HepG2 (cell line): ENCODE measurements around the gene TMEM174. TPM values are rescaled to one million over a fixed set of nuclear protein-coding genes. Genes with fewer than 3 reads are reported as not detected.

ENCODE experiments used
- GPN1 ChIP-seq: sonication (generic); formaldehyde crosslinking; IDR thresholded peaks from 2 replicates; pipeline ENCODE4 v1.5.1; 2020; ENCODE audit warnings: missing genetic modification reagents, borderline replicate concordance
- RFX5 ChIP-seq: IDR thresholded peaks from 2 replicates; pipeline ENCODE4 v1.6.1; 2011; ENCODE audit warnings: low read depth, low read length, improper control_type of control experiment
- SAFB2 ChIP-seq: sonication (generic); formaldehyde crosslinking; IDR thresholded peaks from 2 replicates; pipeline ENCODE4 v1.5.1; 2020; ENCODE audit warnings: missing genetic modification reagents, low read depth, mild to moderate bottlenecking, borderline replicate concordance
- ZFP41 ChIP-seq: sonication (generic); formaldehyde crosslinking; IDR thresholded peaks from 2 replicates; pipeline ENCODE4 v1.4.0; 2020; ENCODE audit warnings: mild to moderate bottlenecking, missing genetic modification reagents, borderline replicate concordance
- ZFX ChIP-seq: sonication (generic); formaldehyde crosslinking; IDR thresholded peaks from 2 replicates; pipeline ENCODE4 v1.4.0; 2020; ENCODE audit warnings: mild to moderate bottlenecking, low read depth, missing genetic modification reagents, moderate library complexity
- ZNF570 ChIP-seq: sonication (generic); formaldehyde crosslinking; IDR thresholded peaks from 2 replicates; pipeline ENCODE4 v1.4.0; 2020; ENCODE audit warnings: mild to moderate bottlenecking, missing genetic modification reagents, borderline replicate concordance
- ZNF839 ChIP-seq: sonication (generic); formaldehyde crosslinking; IDR thresholded peaks from 2 replicates; pipeline ENCODE4 v1.4.0; 2020; ENCODE audit warnings: missing genetic modification reagents, mild to moderate bottlenecking, borderline replicate concordance
- ZSCAN31 ChIP-seq: sonication (generic); formaldehyde crosslinking; IDR thresholded peaks from 2 replicates; pipeline ENCODE4 v1.5.0; 2020; ENCODE audit warnings: low read depth, mild to moderate bottlenecking, missing genetic modification reagents
- polyA plus RNA-seq, 8 experiments: library from polyadenylated mRNA; depleted of rRNA in 3 of 8; stranded (reverse) in 7 of 8; unstranded in 1 of 8; fragments of >200 nt; fragmentation: Illumina TruSeq in 4 of 8; extraction: Trizol in 4 of 8; gene quantifications; 2 replicates each; pipeline versions ENCODE4 v1.2.1 to v1.2.3, GENCODE V29; 2011 to 2016; ENCODE audit warnings: low read depth in 4 of 8, missing spikeins in 1 of 8, mixed read lengths in 1 of 8; ENCODE audit not compliant: insufficient read depth in 1 of 8
- total RNA-seq, 5 experiments: library from RNA; depleted of rRNA; stranded (reverse); fragments of >200 nt; fragmentation: Illumina TruSeq; extraction: Trizol; gene quantifications; 2 replicates each; pipeline ENCODE4 v1.2.3, GENCODE V29; 2016; ENCODE audit warnings: low read depth in 1 of 5
- TF ChIP-seq, protein P1 (sequence below): sonication (generic); formaldehyde crosslinking; conservative IDR thresholded peaks from 2 replicates; pipeline ENCODE4 v1.4.0; 2020; ENCODE audit warnings: missing genetic modification reagents

TMEM174 gene
- total and polyA plus RNA-seq, 2 of the 13 experiments (the other 11 are each of a cell fraction or from before 2014, with no cell fraction given): not detected

DNA sequence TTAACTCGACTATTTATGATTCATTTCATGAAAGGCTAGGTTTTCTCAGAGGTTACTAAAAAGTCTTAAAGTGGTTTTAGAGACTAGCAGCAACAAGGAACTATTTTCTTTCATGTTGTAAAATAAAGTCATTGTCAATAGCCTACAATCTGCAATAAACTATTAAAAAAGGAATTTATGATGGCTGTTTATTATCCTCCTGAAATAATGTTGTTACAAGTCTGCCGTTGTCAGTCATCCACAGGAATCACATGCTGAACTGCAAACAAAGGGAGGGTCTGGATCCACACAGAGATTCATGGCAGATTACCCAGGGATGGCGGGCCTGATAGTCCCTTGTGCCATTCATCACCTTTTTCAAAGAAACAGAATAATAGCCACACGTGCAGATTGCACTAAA is 49.2 kb downstream of the TMEM174 start (continued):
- TF ChIP-seq, protein P1, sequence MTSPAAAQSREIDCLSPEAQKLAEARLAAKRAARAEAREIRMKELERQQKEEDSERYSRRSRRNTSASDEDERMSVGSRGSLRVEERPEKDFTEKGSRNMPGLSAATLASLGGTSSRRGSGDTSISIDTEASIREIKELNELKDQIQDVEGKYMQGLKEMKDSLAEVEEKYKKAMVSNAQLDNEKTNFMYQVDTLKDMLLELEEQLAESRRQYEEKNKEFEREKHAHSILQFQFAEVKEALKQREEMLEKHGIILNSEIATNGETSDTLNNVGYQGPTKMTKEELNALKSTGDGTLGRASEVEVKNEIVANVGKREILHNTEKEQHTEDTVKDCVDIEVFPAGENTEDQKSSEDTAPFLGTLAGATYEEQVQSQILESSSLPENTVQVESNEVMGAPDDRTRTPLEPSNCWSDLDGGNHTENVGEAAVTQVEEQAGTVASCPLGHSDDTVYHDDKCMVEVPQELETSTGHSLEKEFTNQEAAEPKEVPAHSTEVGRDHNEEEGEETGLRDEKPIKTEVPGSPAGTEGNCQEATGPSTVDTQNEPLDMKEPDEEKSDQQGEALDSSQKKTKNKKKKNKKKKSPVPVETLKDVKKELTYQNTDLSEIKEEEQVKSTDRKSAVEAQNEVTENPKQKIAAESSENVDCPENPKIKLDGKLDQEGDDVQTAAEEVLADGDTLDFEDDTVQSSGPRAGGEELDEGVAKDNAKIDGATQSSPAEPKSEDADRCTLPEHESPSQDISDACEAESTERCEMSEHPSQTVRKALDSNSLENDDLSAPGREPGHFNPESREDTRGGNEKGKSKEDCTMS (CRISPR knock-in tag): no peak
- TF ChIP-seq ZFX (CRISPR knock-in tag): no peak
- TF ChIP-seq ZSCAN31 (CRISPR knock-in tag): no peak
- no peak for TF ChIP-seq RFX5
- TF ChIP-seq GPN1 (CRISPR knock-in tag): no peak
- no peak for TF ChIP-seq ZNF570 (CRISPR knock-in tag)
- TF ChIP-seq ZFP41 (CRISPR knock-in tag): no peak
- TF ChIP-seq SAFB2 (CRISPR knock-in tag): no peak
- no peak for TF ChIP-seq ZNF839 (CRISPR knock-in tag)

Other genes with a start within 250 kb of the TMEM174 start
- gene FCHO2, start 217.2 kb upstream of the TMEM174 start, total RNA-seq (2016; rRNA removed; fragmentation: Illumina TruSeq; extraction: Trizol): 11.6 and 12.7 TPM in 2 replicates
- gene FCHO2, start 217.2 kb upstream of the TMEM174 start, polyA plus RNA-seq (2011; rRNA removed): 17.3 and 20.0 TPM in 2 replicates
- not detected in 2 replicates for gene TMEM171, start 52.6 kb upstream of the TMEM174 start, total RNA-seq (2016; rRNA removed; fragmentation: Illumina TruSeq; extraction: Trizol)
- gene TMEM171, start 52.6 kb upstream of the TMEM174 start, polyA plus RNA-seq (2011; rRNA removed): 0.12 TPM in 1 of 2 replicates, not detected in the other